Breast epithelium (tissue), 3 donors: ENCODE results near the gene KRT6B.
"Not testable (repeated sequence)": the region's sequence is repeated elsewhere in the genome, so short reads cannot be mapped to it uniquely, and the experiment has no call there.

Source experiments
- CTCF ChIP-seq, 3 donors: fragments of 450-650 bp; IDR thresholded peaks; one replicate each; pipeline ENCODE4 v1.5.1; 2016 to 2017; ENCODE audit warnings: antibody characterized with exemption in 3 of 3, mild to moderate bottlenecking in 3 of 3, moderate library complexity in 3 of 3
- POLR2A ChIP-seq: fragments of 450-650 bp; IDR thresholded peaks from one replicate; pipeline ENCODE4 v1.6.1; 2016; ENCODE audit warnings: antibody characterized with exemption, mild to moderate bottlenecking, moderate library complexity
- POLR2AphosphoS5 ChIP-seq, 3 donors: sonication (generic); formaldehyde crosslinking; IDR thresholded peaks; one replicate each; pipeline ENCODE4 v1.6.1; 2017; ENCODE audit warnings: antibody characterized with exemption in 3 of 3

DNA sequence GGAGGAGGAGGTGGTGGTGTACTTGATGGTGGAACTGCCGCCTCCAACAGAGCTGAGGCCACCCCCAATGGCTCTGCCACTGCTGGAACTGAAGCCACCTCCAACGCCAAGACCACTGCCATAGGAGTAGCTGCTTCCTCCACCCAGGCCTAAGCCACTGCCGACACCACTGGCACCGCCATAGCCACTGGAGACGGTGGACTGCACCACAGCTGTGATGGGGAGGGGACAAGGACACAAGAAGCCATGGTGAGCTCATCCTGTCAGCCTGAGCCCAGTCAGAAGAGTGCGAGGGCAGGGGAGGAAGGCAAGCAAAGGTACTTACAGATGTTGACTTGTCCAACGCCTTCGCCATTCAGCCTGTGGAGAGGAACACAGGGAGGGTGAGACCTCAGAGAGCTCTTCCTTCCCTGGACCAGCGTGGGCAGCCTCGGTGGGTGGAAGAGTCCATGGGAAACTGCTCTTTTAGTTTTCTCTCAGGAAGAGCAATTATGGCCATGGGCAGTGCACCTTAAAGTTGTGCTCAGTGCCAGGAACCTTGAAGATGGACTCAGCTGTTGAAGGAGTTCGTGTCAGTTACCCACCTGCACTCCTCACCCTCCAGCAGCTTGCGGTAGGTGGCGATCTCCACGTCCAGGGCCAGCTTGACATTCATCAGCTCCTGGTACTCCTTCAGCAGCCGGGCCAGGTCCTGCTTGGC is 35.9 kb upstream of the KRT6B start:
- not testable (repeated sequence) for TF ChIP-seq POLR2A; CTCF (IDR thresholded peaks at IDR 0.05); POLR2AphosphoS5 (IDR thresholded peaks at IDR 0.05)
